NK-92 treated with Interleukin-12 subunit alpha and Interleukin-12 subunit beta, amount 100 ng/mL, for 24 hours (cell line): ENCODE measurements around the gene HEBP1.

Source experiments
- DNase-seq: peaks from one replicate; lab custom pipeline; 2025; lab: John Stamatoyannopoulos, UW

Gene HEBP1

DNA sequence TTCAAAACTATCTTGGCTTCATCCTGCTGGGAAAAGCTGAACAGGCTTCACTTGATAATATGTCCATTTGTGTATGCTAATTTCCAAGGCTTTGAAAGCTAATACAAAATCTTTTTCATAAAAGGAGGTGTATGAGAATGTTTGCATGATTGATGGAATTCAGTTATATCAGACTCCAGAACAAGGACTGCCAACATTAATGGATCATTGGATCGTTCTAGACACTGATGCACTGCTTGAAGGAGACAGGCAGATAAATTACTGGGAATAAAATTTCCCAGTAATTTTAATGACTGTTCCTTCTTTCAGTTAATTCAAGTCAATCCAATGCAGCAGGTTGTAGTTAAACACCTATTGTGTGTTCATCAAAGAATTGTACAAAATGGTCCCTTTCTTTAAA lies 48.6 kb downstream of the HEBP1 start:
- no peak for DNase-seq

DNA sequence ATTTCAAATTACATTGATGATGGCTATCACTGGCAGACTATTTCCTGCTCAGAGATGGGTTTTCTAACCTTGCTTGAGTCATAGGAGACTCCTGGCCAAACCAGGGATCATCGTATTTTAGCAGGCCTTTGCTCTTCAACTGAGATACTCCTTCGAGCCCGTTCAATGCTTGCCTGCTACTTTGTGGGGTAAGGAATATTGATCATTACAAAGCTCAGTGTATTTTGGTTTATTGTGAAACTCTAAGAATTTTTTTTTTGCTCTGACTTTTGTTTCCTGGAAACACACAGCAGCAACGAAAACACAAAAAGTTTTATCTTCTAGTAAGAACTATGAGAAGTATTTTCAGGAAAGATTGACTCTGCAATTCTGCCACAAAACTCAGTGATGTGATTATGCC lies 52.2 kb downstream of the HEBP1 start:
- no peak for DNase-seq

DNA sequence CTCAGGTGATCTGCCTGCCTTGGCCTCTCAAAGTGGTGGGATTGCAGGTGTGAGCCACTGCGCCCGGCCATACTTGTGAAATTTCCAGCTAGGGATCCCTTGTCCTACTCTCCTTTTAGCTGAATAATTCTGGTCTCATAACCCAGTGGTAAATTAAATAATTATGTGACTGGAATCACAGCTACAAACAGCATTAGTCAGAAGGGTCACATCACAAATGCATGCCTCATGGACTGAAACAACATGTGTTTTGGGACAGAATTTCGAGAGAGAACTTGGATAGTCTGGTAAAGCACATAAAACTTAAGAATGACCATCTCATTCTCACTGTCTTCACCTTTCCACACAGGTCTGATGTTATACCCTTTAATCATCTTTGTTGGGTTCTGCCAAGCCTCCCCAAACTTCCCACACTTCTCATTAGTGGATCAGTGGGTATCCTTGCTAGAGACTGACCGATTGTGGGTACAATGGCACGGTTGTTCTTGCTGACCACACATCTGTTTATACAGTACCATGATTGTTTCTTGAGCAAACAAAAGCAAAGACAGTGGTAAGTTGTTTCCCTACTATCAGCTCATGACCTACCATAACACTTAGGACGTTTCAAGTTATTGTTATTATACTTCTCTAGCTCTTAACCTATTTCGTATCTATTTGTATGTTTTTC lies 53.2 kb downstream of the HEBP1 start:
- DNase-seq: no peak

DNA sequence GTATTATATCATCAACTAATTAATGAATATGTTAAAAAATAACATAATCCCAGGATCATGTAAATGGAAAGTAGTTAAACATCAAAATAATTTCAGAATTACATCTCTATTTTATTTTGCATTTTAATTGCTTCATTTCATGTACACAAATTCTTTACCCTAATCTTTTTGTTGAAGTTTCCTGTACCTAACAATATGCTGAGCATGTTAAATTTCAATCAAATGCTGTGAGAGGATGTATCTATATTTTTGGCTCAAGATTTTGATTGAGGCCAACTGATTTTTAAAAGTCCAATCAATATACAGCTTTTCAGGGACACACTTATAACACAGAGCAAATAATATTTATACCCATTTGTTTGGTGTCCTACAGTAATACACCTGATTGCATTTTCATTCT lies 54.5 kb downstream of the HEBP1 start:
- no peak for DNase-seq

DNA sequence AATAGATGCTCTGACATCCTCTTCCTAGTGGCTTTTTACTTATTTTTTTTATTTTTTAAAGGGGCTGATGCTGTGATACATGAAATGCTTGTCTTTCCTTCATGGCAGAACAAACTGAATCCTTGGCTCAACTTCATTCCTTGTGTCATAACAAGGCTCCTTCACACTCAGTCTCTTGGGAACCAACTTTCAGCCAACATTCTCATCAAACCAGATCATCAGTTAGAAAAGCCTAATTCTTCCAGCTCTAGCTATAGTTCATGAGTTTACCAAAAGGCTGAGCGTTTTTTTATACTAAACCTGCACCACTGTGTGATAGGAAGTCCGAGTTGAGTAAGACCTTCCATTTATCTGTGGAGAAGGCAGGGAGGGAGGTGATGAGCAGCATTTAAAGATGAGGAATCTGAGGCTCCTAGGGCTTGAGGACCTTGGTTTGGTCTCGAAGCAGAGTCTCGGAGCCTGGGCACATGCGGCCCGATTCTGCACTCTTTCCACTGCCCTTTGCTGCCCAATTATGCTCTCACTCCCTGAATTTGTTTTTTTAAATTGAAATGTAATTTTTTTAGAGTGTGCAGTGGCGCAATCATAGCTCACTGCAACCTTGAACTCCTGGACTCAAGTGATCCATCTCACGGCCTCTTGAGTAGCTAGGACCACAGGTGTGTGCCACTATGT lies 56.3 kb downstream of the HEBP1 start:
- no peak for DNase-seq

DNA sequence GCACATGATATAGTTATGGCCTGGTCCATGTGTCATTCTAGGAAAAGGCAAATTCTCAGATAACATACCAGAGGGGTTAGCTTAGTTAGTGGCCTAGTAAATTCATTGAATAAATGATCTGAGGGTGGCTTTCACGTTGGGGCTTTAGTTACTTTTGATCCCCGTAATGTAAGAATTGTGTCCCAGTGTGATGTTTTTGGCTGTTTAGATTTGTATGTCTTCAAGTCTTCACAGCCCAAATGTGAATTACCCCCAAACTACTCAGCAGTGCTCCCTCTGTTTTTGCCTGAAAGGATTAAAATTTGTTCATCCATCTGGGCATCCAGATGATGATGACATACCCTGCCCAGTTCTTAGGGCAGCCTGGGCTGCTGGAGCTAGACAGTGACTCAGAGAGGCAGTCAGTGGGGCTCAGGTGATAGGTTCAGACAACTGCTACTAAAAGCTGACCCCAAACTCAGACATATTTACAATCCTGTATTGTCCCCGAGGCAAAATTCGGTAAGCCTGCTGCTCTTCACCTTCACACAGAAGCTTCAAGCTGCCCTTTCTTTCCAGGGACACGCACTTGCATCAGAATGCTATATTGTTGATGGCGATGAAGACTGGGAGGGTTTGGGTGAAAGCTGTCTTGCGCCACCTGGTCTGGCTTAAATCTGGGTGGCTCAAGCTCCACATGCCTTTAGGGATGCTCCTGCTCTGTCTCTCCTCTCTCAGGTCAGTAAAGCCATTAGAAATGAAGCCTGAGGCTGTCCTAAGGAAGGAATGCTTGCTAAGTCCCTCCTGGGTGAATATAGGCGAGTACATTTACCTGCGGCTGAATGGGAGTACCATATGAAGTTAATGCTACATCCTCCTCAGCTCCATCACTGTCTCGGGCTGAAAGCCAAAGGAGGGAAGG lies 58.4 kb downstream of the HEBP1 start:
- no peak for DNase-seq

DNA sequence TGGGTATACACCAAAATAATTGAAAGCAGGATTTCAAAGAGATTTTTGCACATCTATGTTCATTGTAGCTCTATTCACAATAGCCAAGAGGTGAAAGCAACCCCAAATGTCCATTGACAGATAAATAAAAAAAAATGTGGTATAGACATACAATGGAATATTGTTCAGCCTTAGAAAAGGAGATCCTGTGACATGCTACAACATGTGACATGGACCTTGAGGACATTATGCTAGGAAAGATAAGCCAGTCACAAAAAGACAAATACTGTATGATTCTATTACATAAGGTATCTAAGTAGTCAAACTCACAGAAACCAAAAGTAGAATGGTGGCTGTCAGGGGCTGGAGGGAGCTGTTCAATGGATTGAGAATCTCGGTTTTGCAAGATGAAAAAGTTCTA lies 60.2 kb downstream of the HEBP1 start:
- DNase-seq: no peak

DNA sequence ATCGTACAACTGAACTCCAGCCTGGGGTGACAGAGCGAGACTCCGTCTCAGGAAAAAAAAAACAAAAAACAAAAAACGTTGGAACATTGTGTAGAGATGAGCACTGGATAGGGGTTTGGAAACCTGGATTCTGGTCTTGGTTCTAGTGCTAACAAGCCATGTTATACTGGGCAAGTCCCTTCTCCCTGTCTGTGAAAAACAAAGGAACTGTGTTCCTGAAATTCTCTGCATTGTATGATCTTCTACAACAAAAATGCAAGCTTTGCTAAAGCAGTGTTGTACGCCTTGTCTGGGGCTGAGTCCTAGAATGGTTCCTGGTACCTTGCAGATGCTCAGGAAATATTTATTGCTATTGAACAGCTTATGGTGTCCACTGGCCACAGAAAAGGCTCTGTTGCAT lies 61.5 kb downstream of the HEBP1 start:
- DNase-seq: no peak

DNA sequence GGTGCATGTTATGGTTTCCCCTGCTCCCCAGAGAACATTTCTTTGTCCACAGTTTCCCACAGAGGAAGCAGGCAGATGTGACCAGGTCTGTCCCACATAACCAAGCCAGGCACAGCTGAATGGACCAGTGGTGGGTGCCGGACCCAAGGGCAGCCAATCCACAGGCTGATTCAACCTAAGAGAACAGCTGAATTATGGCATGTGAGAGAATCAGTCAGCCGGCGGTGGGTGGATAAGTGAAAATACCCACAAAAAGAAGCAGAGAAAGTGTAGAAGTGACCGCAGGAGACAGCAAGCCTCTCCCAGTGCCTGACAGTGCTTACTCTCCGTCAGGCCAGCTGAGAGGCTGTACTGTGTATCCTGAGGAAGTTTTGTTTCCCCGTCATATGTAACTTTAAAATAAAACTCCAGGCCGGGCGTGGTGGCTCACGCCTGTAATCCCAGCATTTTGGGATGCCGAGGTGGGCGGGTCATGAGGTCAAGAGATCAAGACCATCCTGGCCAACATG lies 63.0 kb downstream of the HEBP1 start:
- no peak for DNase-seq

DNA sequence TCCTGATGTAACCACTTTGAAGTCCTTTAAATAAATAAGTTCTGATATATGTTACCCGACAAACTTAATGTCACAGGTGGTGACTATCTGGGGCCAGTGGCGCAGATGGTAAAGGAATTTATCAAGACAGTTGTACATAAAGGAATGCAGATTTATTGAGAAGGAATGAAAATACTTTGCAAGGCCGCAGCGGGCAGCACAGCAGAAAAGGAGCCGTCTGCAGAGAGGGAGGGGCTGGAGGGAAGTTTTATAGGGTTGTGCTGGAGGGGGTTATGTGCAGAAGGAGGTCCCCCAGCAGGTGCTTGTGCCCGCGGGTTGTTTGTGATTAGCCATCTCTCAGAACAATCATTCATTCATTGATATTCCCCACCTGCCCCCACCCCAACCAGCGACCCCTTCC lies 65.5 kb downstream of the HEBP1 start:
- no peak for DNase-seq

DNA sequence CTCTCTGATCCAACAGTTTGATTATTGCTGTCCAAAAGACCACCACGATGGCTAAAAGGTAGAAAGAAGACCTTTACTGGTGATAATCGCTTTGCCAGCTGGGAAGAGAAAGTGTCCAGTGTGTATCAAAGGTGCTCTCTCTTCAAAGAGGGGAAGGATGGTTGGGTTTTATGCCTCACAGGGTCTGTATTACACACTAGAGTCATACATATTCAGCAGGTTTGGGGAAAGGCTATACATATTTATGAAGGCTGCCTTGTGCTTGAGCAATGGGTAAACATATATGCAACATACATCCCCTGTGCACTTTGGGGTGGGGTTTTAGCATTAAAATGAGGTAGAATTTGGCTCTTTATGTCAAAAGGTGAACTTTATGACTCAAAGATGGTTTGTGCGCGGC lies 66.3 kb downstream of the HEBP1 start:
- no peak for DNase-seq

DNA sequence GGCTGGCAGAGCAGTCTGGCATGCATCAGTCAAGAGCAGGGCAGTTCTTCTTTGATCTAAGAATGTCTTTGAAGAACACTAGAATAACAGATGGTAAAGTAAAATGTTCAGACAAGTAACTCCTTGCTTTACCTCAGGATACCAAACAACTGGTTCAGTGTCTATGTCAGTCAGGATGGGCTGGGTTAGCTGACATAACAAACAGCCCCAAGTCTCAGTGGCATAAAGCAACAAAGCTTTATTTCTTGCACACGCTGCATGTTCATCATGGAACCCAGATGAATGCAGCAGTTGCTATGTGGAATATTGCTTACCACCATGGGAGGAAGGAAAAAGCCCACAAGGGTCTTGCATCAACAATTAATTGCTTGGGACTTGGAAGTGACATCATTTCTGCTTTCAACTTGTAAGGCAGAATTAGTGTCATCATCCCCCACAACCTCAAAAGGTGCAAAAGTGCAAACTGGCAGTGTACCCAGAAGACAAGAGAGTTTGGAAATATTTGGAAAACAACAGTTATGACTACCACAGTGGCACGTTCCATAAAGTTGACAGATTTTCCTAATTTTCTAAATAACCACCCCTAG lies 69.3 kb downstream of the HEBP1 start:
- DNase-seq: no peak

DNA sequence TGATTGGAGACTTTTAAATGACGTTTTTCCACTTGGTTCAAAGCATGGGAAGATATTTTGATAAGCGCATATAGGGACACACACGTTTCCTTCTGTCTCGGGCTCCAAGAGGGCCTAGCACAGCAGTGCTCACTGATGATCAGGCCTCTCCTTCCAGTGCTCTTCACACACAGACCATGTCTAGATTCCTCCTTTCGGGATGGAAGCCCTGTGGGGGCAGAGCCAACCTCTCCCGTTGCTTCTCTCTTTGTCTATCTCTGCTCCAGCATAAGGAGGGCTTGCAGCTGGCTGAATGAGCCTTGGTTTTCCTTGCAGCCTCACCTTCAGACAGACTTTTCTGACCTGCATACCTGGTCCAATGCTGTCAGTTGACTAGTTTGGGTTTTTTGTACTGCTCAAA lies 70.4 kb downstream of the HEBP1 start:
- DNase-seq: no peak

DNA sequence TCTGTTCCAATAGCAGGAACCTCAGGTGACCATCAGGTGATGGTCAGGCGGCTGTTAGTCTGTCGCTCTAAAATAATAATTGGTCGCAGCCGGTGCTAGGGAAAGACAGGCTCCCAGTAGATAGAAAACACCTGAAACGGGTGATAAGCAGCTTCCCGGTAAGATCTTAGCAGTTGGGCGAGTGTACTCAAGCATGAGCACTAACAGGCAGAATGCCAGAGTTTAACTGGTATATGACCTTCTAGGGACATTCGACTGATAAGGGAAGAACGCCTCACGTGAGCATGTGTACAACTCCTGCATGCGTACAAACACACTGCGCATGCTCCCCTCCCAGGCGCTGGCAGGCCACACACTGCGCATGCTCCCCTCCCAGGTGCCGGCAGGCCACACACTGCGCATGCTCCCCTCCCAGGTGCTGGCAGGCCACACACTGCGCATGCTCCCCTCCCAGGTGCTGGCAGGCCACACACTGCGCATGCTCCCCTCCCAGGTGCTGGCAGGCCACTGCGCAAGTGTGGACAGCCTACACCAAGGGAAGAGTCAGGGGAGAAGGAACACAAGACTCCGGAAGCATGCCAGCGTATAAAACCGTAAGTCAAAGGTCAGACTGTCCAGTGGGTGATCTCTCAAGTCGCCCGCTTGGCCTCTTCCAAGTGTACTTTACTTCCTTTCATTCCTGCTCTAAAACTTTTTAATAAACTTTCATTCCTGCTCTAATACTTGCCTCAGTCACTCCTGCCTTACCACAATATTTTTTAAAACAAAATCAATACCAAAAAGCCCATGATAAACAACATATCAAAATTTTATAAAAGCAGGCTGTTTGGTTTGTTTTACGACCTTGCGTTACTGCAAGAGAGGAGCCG lies 72.6 kb downstream of the HEBP1 start:
- DNase-seq: no peak

DNA sequence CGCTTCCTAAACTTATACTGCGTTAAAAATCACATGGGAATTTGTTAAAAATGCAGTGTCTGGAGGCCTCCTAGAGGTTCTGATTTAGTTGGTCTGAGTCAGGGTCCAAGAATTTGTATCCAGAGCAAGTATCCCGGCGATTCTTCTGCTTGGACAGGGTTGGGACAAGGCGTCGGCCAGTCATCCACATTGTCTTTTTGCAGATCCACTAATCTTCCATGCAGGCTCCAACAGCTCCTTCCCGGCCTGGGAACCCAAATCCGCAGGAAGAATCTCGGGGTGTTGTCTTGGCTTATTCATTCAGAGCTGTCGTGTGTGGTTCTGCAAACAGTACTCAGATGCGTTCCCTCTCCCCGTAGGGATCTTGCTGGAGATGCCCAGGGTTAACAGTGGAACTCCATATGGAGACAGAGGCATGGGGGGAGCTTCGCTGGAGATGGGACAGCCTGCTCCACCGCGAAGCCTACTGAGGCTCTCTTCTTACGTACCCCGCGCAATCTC lies 73.4 kb downstream of the HEBP1 start:
- DNase-seq: no peak

DNA sequence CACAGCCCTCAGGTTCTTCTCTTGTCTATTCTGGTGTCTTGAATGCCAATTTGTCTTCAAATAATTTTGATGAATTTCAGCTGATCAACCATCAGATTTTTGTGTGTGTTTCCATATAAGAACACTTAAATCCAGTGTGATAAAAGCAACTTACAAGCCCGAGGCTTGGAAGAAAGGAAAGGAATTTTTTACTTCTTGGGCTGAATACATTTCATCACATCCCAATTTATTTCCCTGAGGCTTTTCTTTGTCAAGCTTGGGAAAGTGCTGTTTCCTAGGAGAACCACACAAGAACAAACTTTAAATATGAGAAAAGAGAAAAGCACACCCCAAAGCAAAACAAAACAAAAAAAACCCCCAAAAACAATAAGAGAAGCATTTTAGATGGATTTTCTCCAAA lies 74.7 kb downstream of the HEBP1 start:
- DNase-seq: no peak
